ENCODE data around the gene MATK.

DNA sequence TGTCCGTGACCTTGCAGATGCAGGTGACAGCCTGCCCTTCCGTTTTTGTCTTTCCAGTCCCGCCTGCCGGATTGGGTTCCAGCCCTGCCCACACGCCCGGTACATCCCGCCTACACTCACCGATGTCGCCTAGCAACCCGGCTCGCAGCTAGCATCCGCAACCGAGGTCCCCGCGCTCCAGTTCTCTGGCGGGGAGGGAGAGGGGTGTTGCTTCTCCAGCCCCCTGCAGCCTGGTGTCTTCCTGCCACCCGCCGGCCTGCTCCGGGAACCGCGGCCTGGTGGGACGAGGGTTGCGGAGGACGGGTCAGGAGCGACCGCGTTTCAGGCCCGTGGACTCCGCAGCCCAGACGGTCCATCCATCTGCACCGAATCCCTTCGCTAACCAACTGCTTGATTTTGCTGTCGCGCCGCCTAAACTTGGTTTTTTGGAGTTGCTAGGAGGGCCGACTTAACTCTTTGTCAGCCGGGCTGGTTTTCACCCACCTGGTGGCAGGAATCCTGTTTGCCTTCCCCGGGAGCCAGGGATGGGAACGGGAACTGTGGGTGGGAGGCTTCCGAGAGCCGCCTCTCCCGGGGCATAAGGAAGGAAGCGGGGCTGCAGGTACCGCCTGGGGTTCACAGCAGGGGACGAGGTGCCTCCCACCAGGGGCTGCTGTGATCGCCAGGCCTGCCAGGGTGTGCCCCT lies 15.4 kb upstream of the MATK start:
- TF ChIP-seq, protein P1, sequence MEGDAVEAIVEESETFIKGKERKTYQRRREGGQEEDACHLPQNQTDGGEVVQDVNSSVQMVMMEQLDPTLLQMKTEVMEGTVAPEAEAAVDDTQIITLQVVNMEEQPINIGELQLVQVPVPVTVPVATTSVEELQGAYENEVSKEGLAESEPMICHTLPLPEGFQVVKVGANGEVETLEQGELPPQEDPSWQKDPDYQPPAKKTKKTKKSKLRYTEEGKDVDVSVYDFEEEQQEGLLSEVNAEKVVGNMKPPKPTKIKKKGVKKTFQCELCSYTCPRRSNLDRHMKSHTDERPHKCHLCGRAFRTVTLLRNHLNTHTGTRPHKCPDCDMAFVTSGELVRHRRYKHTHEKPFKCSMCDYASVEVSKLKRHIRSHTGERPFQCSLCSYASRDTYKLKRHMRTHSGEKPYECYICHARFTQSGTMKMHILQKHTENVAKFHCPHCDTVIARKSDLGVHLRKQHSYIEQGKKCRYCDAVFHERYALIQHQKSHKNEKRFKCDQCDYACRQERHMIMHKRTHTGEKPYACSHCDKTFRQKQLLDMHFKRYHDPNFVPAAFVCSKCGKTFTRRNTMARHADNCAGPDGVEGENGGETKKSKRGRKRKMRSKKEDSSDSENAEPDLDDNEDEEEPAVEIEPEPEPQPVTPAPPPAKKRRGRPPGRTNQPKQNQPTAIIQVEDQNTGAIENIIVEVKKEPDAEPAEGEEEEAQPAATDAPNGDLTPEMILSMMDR (IDR thresholded peaks at IDR 0.05) = no peak
- no peak for TF ChIP-seq EZH2 (IDR thresholded peaks at IDR 0.05; ENCODE audit: borderline replicate concordance, insufficient read depth, low read depth, low read length, poor library complexity, severe bottlenecking)

Measured in B cell (primary cell).